GM20431 (cell line): ENCODE results near the gene ERH.
"Not testable (repeated sequence)": the region's sequence is repeated elsewhere in the genome, so short reads cannot be mapped to it uniquely, and the experiment has no call there.

Experiments
- in situ Hi-C: fragments of 300-500 bp; cut with MseI, MboI; formaldehyde crosslinking; loops from one replicate; pipeline ENCODE4 v1.15.0; 2020; ENCODE audit warnings: low sequenced_read_pairs; ENCODE audit not compliant: unreplicated experiment

ERH gene

GRCh38 chr14:69398053-69398817 lies at the start of gene ERH, which contains the start of gene SLC39A9:
Gene ERH, minus strand, starts transcription at chr14:69398299. Its CDS starts 66 bp downstream, at chr14:69398233.
Gene SLC39A9, plus strand, starts transcription at chr14:69398692. Its CDS starts 678 bp downstream, at chr14:69399370.
- in situ Hi-C loops = no loop called here

GRCh38 chr14:69443296-69443805 lies 45.3 kb upstream of the ERH start:
- in situ Hi-C loops = no loop called here

- in situ Hi-C loops = no loop called here
Measured at GRCh38 chr14:69441948-69442347, 43.8 kb upstream of the ERH start.

GRCh38 chr14:69439521-69440270 lies 41.6 kb upstream of the ERH start:
- in situ Hi-C loops = no loop called here

GRCh38 chr14:69432364-69432763 lies 34.3 kb upstream of the ERH start:
- in situ Hi-C loops = no loop called here

GRCh38 chr14:69430306-69430939 lies 32.3 kb upstream of the ERH start:
- in situ Hi-C loops = no loop called here

GRCh38 chr14:69429643-69430042 lies 31.5 kb upstream of the ERH start:
- in situ Hi-C loops = no loop called here

GRCh38 chr14:69428289-69428998 lies 30.3 kb upstream of the ERH start:
- in situ Hi-C loops = no loop called here

GRCh38 chr14:69427596-69427995 lies 29.5 kb upstream of the ERH start:
- in situ Hi-C loops = no loop called here

- in situ Hi-C loops = no loop called here
Measured at GRCh38 chr14:69424149-69424923, 26.2 kb upstream of the ERH start.

- in situ Hi-C loops = no loop called here
Measured at GRCh38 chr14:69423279-69423678, 25.2 kb upstream of the ERH start.

- in situ Hi-C loops = not testable (repeated sequence)
Measured at GRCh38 chr14:69416087-69416486, 18.0 kb upstream of the ERH start.

GRCh38 chr14:69413483-69413882 lies 15.4 kb upstream of the ERH start:
- in situ Hi-C loops = no loop called here

- in situ Hi-C loops = no loop called here
Measured at GRCh38 chr14:69408331-69408960, 10.3 kb upstream of the ERH start.

GRCh38 chr14:69405762-69406161 lies 7.7 kb upstream of the ERH start:
- in situ Hi-C loops = no loop called here

GRCh38 chr14:69404883-69405282 lies 6.8 kb upstream of the ERH start:
- in situ Hi-C loops = no loop called here

GRCh38 chr14:69404478-69404877 lies 6.4 kb upstream of the ERH start:
- in situ Hi-C loops = no loop called here

- in situ Hi-C loops = no loop called here
Measured at GRCh38 chr14:69401841-69402240, 3.7 kb upstream of the ERH start.

GRCh38 chr14:69400154-69400553 lies 2.1 kb upstream of the ERH start:
- in situ Hi-C loops = no loop called here
